ENCODE data around the gene LRRK1. TPM values are rescaled to one million over a fixed set of nuclear protein-coding genes. Genes with fewer than 3 reads are reported as not detected.

Gene LRRK1
- polyA plus RNA-seq, 1 donor (not counting 4 experiments of a cell fraction or from before 2014, with no cell fraction given) = 6.2 TPM

GRCh38 chr15:101090428-101090790 is 171.3 kb downstream of the LRRK1 start:
- Histone ChIP-seq H3K79me2 (ENCODE audit: control insufficient read depth, insufficient read depth, low read length) (no peaks in the 10 kb centered on the region), H3K4me2 (ENCODE audit: control insufficient read depth, extremely low read depth, insufficient read depth, low read depth, low read length) (no peak overlapping the region), H3K9ac (ENCODE audit: control insufficient read depth, extremely low read depth, insufficient read depth, low read length) (no peak overlapping the region), H4K20me1 (ENCODE audit: control insufficient read depth, extremely low read depth, insufficient read depth, low read length) (no peaks in the 10 kb centered on the region), H3K36me3 (ENCODE audit: control insufficient read depth in 2 of 2, extremely low read depth in 1 of 2, insufficient read depth in 2 of 2, low read length in 2 of 2) (no peaks in the 10 kb centered on the region), H3K27me3 (ENCODE audit: control insufficient read depth, extremely low read depth, insufficient read depth, low read length) (no peaks in the 10 kb centered on the region), H3K27ac (ENCODE audit: control insufficient read depth, insufficient read depth, low read length) (no peak overlapping the region), H3K4me1 (ENCODE audit: control insufficient read depth, extremely low read depth, insufficient read depth, low read length) (peaks cover 2% of the 10 kb centered on the region), H2AFZ (ENCODE audit: control insufficient read depth, low read length) (no peak overlapping the region), H3K9me1 (ENCODE audit: control insufficient read depth, extremely low read depth, insufficient read depth, low read length) (no peaks in the 10 kb centered on the region), H3K9me3 (ENCODE audit: control insufficient read depth, low read depth, low read length) (no peaks in the 10 kb centered on the region), H3K4me3 (ENCODE audit: control insufficient read depth in 2 of 3, extremely low read depth in 1 of 3, insufficient read depth in 2 of 3, low read depth in 1 of 3, low read length in 3 of 3) (no peak overlapping the region)
- no peak for TF ChIP-seq EZH2 (IDR thresholded peaks at IDR 0.05; ENCODE audit: low read length)
- TF ChIP-seq, protein P1, sequence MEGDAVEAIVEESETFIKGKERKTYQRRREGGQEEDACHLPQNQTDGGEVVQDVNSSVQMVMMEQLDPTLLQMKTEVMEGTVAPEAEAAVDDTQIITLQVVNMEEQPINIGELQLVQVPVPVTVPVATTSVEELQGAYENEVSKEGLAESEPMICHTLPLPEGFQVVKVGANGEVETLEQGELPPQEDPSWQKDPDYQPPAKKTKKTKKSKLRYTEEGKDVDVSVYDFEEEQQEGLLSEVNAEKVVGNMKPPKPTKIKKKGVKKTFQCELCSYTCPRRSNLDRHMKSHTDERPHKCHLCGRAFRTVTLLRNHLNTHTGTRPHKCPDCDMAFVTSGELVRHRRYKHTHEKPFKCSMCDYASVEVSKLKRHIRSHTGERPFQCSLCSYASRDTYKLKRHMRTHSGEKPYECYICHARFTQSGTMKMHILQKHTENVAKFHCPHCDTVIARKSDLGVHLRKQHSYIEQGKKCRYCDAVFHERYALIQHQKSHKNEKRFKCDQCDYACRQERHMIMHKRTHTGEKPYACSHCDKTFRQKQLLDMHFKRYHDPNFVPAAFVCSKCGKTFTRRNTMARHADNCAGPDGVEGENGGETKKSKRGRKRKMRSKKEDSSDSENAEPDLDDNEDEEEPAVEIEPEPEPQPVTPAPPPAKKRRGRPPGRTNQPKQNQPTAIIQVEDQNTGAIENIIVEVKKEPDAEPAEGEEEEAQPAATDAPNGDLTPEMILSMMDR (optimal IDR thresholded peaks at IDR 0.05 in 1 of 3, IDR thresholded peaks at IDR 0.05 in 1 of 3, conservative IDR thresholded peaks at IDR 0.05 in 1 of 3; ENCODE audit: extremely low read depth in 1 of 3, insufficient read depth in 2 of 3, low read length in 3 of 3) = no peak
- dilution Hi-C loops (cut with MboI; ENCODE audit: extremely low pct_ligation_motif_present, low sequenced_read_pairs) = no loop called here
- FAIRE-seq = no peak
- DNase-seq (ENCODE audit: low read depth, low spot score) = no peak

GRCh38 chr15:101091080-101092017 is 172.2 kb downstream of the LRRK1 start:
- no peaks in the 10 kb centered on the region for H3K9me3 ChIP-seq (ENCODE audit: control insufficient read depth, low read depth, low read length)
- H3K79me2 ChIP-seq (ENCODE audit: control insufficient read depth, insufficient read depth, low read length) = no peaks in the 10 kb centered on the region
- no peak for DNase-seq (ENCODE audit: low read depth, low spot score)
- H3K4me1 ChIP-seq (ENCODE audit: control insufficient read depth, extremely low read depth, insufficient read depth, low read length) = peaks cover 2% of the 10 kb centered on the region
- dilution Hi-C loops (cut with MboI; ENCODE audit: extremely low pct_ligation_motif_present, low sequenced_read_pairs) = no loop called here
- TF ChIP-seq EZH2 (IDR thresholded peaks at IDR 0.05; ENCODE audit: low read length) = no peak
- TF ChIP-seq, protein P1 (optimal IDR thresholded peaks at IDR 0.05 in 1 of 3, IDR thresholded peaks at IDR 0.05 in 1 of 3, conservative IDR thresholded peaks at IDR 0.05 in 1 of 3; ENCODE audit: extremely low read depth in 1 of 3, insufficient read depth in 2 of 3, low read length in 3 of 3) = no peak
- no peak overlapping the region for H3K4me2 ChIP-seq (ENCODE audit: control insufficient read depth, extremely low read depth, insufficient read depth, low read depth, low read length)
- H3K9me1 ChIP-seq (ENCODE audit: control insufficient read depth, extremely low read depth, insufficient read depth, low read length) = no peaks in the 10 kb centered on the region
- no peaks in the 10 kb centered on the region for H4K20me1 ChIP-seq (ENCODE audit: control insufficient read depth, extremely low read depth, insufficient read depth, low read length)
- no peak overlapping the region for H2AFZ ChIP-seq (ENCODE audit: control insufficient read depth, low read length)
- no peak overlapping the region for H3K9ac ChIP-seq (ENCODE audit: control insufficient read depth, extremely low read depth, insufficient read depth, low read length)
- no peaks in the 10 kb centered on the region for H3K27me3 ChIP-seq (ENCODE audit: control insufficient read depth, extremely low read depth, insufficient read depth, low read length)
- H3K4me3 ChIP-seq (ENCODE audit: control insufficient read depth in 2 of 3, extremely low read depth in 1 of 3, insufficient read depth in 2 of 3, low read depth in 1 of 3, low read length in 3 of 3) = no peak overlapping the region
- H3K36me3 ChIP-seq (ENCODE audit: control insufficient read depth in 2 of 2, extremely low read depth in 1 of 2, insufficient read depth in 2 of 2, low read length in 2 of 2) = no peaks in the 10 kb centered on the region
- H3K27ac ChIP-seq (ENCODE audit: control insufficient read depth, insufficient read depth, low read length) = no peak overlapping the region
- no peak for FAIRE-seq
